Right lobe of liver (tissue), 6 donors: Measurements from ENCODE around the gene CCDC50. TPM values are rescaled to one million over a fixed set of nuclear protein-coding genes. Genes with fewer than 3 reads are reported as not detected.

Experiments used
- ATAC-seq, 4 donors: fragments of 200-7000 bp; cut with Tn5 transposase; one replicate each; pipeline ENCODE4 v1.9.1; 2020; ENCODE audit warnings: mild to moderate bottlenecking in 4 of 4, moderate library complexity in 4 of 4
- DNase-seq, 3 donors: peaks; one replicate each; pipeline ENCODE4 v3.0.0-alpha.2; 2020
- H3K27ac ChIP-seq, 3 donors: fragments of 200-600 bp; one replicate each; pipeline ENCODE4 v1.8.0; 2022
- H3K27me3 ChIP-seq, 2 donors: fragments of 200-600 bp; one replicate each; pipeline ENCODE4 v1.8.0; 2022
- H3K36me3 ChIP-seq, 4 donors: fragments of 200-600 bp; sonication (generic) in 1 of 4; one replicate each; pipeline versions ENCODE4 v1.5.1 to v1.8.0; 2017 to 2022; ENCODE audit warnings: control low read depth in 1 of 4
- H3K4me1 ChIP-seq, 4 donors: fragments of 200-600 bp; sonication (generic) in 1 of 4; one replicate each; pipeline versions ENCODE4 v1.5.1 to v1.8.0; 2017 to 2022; ENCODE audit warnings: control low read depth in 1 of 4
- H3K4me3 ChIP-seq, 3 donors: fragments of 200-600 bp; one replicate each; pipeline ENCODE4 v1.8.0; 2022
- H3K9me3 ChIP-seq, 4 donors: fragments of 200-600 bp; sonication (generic) in 1 of 4; one replicate each; pipeline versions ENCODE4 v1.5.1 to v1.8.0; 2017 to 2022; ENCODE audit warnings: control low read depth in 1 of 4
- CTCF ChIP-seq, 4 donors: fragments of 200-600 bp in 3 of 4; fragments of 450-650 bp in 1 of 4; IDR thresholded peaks; one replicate each; pipeline versions ENCODE4 v1.5.1 to v1.8.0; 2016 to 2022; ENCODE audit warnings: antibody characterized with exemption in 4 of 4, mild to moderate bottlenecking in 2 of 4
- POLR2A ChIP-seq: fragments of 450-650 bp; IDR thresholded peaks from one replicate; pipeline ENCODE4 v1.6.1; 2017; ENCODE audit warnings: antibody characterized with exemption, mild to moderate bottlenecking
- WGBS: methylation state at CpG from one replicate; pipeline ENCODE4 v1.1.6; 2018; ENCODE audit warnings: low coverage, low lambda C conversion rate; ENCODE audit not compliant: insufficient coverage; ENCODE audit errors: missing lambda C conversion rate; 5-methylcytosine and 5-hydroxymethylcytosine counted together
- intact Hi-C, 2 donors: fragments of 100-400 bp; cut with DNase I; formaldehyde crosslinking; loops; one replicate each; pipeline versions ENCODE4 v1.11.2 to v1.14.1; 2022
- total RNA-seq, 6 experiments: library from RNA; depleted of rRNA in 2 of 6; stranded (reverse); fragments of >200 nt in 2 of 6; fragmentation: NEBNext Ultra II Directional in 3 of 6; extraction: Animal tissue kit (Norgen Biotek cat#: 25700) in 3 of 6; gene quantifications; one replicate each; pipeline versions ENCODE4 v1.1.0 to v1.2.4, GENCODE V29; 2016 to 2023
- donor health status: DM: no; HTN: yes; CAD: no.
- donor health status: DM: no; HTN: no; CAD: no.
- donor health status: DM: no; HTN: no; CAD: no.
- donor health status: DM: no; HTN: yes; CAD: no.
- donor health status: DM: no; HTN: yes; CAD: no.

CCDC50 gene
- total RNA-seq, 6 experiments from 2014 or later, result 36.1 to 96.3 (median 65.1) TPM

GRCh38 chr3:191296041-191296541, 33.1 kb upstream of the CCDC50 start:
- ATAC-seq, result no peak
- Histone ChIP-seq H3K4me3 (no peak overlapping the region), H3K27me3 (no peaks in the 10 kb centered on the region), H3K27ac (no peak overlapping the region), H3K36me3 (no peaks in the 10 kb centered on the region), H3K4me1 (no peaks in the 10 kb centered on the region), H3K9me3 (no peaks in the 10 kb centered on the region)
- DNase-seq, result no peak
- no peak for TF ChIP-seq POLR2A
- TF ChIP-seq CTCF (IDR thresholded peaks at IDR 0.05), result no peak
- 62% methylated on average over 4 of the region's 4 CpGs for WGBS
- intact Hi-C loops, result no loop called here

- Histone ChIP-seq H3K9me3 (no peaks in the 10 kb centered on the region), H3K27ac (no peak overlapping the region), H3K4me1 (no peaks in the 10 kb centered on the region), H3K36me3 (no peaks in the 10 kb centered on the region), H3K27me3 (no peaks in the 10 kb centered on the region), H3K4me3 (no peak overlapping the region)
- intact Hi-C loops, result no loop called here
- ATAC-seq (no peak), DNase-seq (no peak)
- TF ChIP-seq POLR2A (no peak), CTCF (IDR thresholded peaks at IDR 0.05) (no peak)
Observed at GRCh38 chr3:191298846-191299245, 30.3 kb upstream of the CCDC50 start.

- Histone ChIP-seq H3K9me3 (no peaks in the 10 kb centered on the region), H3K4me3 (no peak overlapping the region), H3K27ac (no peak overlapping the region), H3K4me1 (no peaks in the 10 kb centered on the region), H3K36me3 (no peaks in the 10 kb centered on the region), H3K27me3 (no peaks in the 10 kb centered on the region)
- ATAC-seq (no peak), DNase-seq (no peak)
- intact Hi-C loops, result no loop called here
- 40% methylated on average over 1 of the region's 1 CpG for WGBS
- TF ChIP-seq POLR2A (no peak), CTCF (IDR thresholded peaks at IDR 0.05) (no peak)
Observed at GRCh38 chr3:191300422-191300821, 28.8 kb upstream of the CCDC50 start.

GRCh38 chr3:191301017-191301416, 28.2 kb upstream of the CCDC50 start:
- no peaks in the 10 kb centered on the region for H3K9me3 ChIP-seq
- intact Hi-C loops, result no loop called here
- H3K36me3 ChIP-seq, result no peaks in the 10 kb centered on the region
- DNase-seq (no peak), ATAC-seq (no peak)
- no peak overlapping the region for H3K27ac ChIP-seq
- WGBS, result 64% methylated on average over 1 of the region's 1 CpG
- no peaks in the 10 kb centered on the region for H3K4me1 ChIP-seq
- H3K4me3 ChIP-seq, result no peak overlapping the region
- TF ChIP-seq POLR2A (no peak), CTCF (IDR thresholded peaks at IDR 0.05) (no peak)
- no peaks in the 10 kb centered on the region for H3K27me3 ChIP-seq

DNA sequence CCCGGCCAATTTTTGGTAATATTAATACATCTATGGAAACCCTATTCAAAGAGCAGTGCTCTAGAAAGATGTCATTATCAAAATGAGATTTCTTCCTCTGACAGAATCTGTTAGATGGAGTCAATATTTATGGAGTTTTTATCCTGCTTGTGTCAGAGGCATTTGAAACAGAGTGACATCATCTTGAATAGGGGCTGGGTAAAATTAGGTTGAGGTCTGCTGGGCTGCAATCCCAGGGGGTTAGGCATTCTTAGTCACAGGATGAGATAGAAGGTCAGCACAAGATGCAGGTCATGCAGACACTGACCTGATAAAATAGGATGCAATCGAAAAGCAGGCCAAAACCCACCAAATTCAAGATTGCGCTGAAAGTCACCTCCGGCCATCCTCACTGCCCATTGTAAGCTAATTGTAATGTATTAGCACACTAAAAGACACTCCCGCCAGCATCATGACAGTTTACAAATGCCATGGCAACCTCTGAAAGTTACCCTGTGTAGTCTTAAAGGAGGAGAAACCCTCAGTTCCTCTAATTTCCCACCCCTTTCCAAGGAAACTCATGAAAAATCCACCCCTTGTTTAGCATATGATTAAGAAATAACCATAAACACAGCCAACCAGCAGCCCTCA, 27.3 kb upstream of the CCDC50 start:
- ATAC-seq (no peak), DNase-seq (no peak)
- intact Hi-C loops, result no loop called here
- WGBS, result 88% methylated on average over 1 of the region's 5 CpGs
- H3K4me1 ChIP-seq, result no peaks in the 10 kb centered on the region
- no peak overlapping the region for H3K27ac ChIP-seq
- H3K27me3 ChIP-seq, result no peaks in the 10 kb centered on the region
- H3K4me3 ChIP-seq, result no peak overlapping the region
- H3K9me3 ChIP-seq, result no peaks in the 10 kb centered on the region
- no peaks in the 10 kb centered on the region for H3K36me3 ChIP-seq
- TF ChIP-seq CTCF (IDR thresholded peaks at IDR 0.05) (no peak), POLR2A (no peak)
